Neural progenitor cell (in vitro differentiated cells): ENCODE data around the gene ZFYVE21. TPM values are rescaled to one million over a fixed set of nuclear protein-coding genes. Genes with fewer than 3 reads are reported as not detected.
A peak's percentile ranks its signal among the peaks of the same experiment; 100 is the strongest.

ENCODE experiments used
- DNase-seq: peaks from one replicate; pipeline ENCODE4 v3.0.0-alpha.2; 2016; ENCODE audit warnings: low spot score
- H2AFZ ChIP-seq: fragments of 200-600 bp; sonication (generic); replicated peaks from 2 replicates; pipeline ENCODE4 v1.6.1; 2016; ENCODE audit warnings: antibody characterized with exemption
- H3F3A ChIP-seq: fragments of 200-600 bp; sonication (generic); 2 replicates; pipeline ENCODE4 v1.6.1; 2016; ENCODE audit warnings: antibody characterized with exemption, low read depth
- H3K27ac ChIP-seq: fragments of 200-600 bp; sonication (generic); 2 replicates; pipeline ENCODE4 v1.5.1; 2016; ENCODE audit warnings: mild to moderate bottlenecking
- H3K27me3 ChIP-seq: fragments of 200-600 bp; sonication (generic); 2 replicates; pipeline ENCODE4 v1.6.1; 2016; ENCODE audit warnings: mild to moderate bottlenecking, moderate library complexity
- H3K36me3 ChIP-seq: fragments of 200-600 bp; sonication (generic); 2 replicates; pipeline ENCODE4 v1.5.1; 2016
- H3K4me1 ChIP-seq: fragments of 200-600 bp; sonication (generic); 2 replicates; pipeline ENCODE4 v1.6.1; 2016; ENCODE audit warnings: mixed run types
- H3K4me2 ChIP-seq: fragments of 200-600 bp; sonication (generic); 2 replicates; pipeline ENCODE4 v1.6.1; 2016
- H3K4me3 ChIP-seq: fragments of 200-600 bp; sonication (generic); 2 replicates; pipeline ENCODE4 v1.5.1; 2016
- H3K79me2 ChIP-seq: fragments of 200-600 bp; sonication (generic); 2 replicates; pipeline ENCODE4 v1.6.1; 2016; ENCODE audit warnings: low read depth
- H3K9ac ChIP-seq: fragments of 200-600 bp; sonication (generic); 2 replicates; pipeline ENCODE4 v1.6.1; 2016
- H3K9me3 ChIP-seq: fragments of 200-600 bp; sonication (generic); 2 replicates; pipeline ENCODE4 v1.5.1; 2016; ENCODE audit warnings: low read depth
- H4K20me1 ChIP-seq: fragments of 200-600 bp; sonication (generic); 2 replicates; pipeline ENCODE4 v1.6.1; 2016; ENCODE audit warnings: low read depth
- H3K27ac Mint-ChIP-seq: 3 replicates; pipeline ENCODE4 v1.8.0; 2021; ENCODE audit warnings: mixed read lengths
- H3K27me3 Mint-ChIP-seq: 2 replicates; pipeline ENCODE4 v1.8.0; 2022; ENCODE audit warnings: low read depth, mild to moderate bottlenecking, inconsistent platforms, moderate library complexity, mixed read lengths; ENCODE audit not compliant: insufficient read depth
- H3K36me3 Mint-ChIP-seq: 3 replicates; pipeline ENCODE4 v1.8.0; 2021; ENCODE audit warnings: mixed read lengths
- H3K4me1 Mint-ChIP-seq: 3 replicates; pipeline ENCODE4 v1.8.0; 2021; ENCODE audit warnings: mixed read lengths
- H3K4me3 Mint-ChIP-seq: 3 replicates; pipeline ENCODE4 v1.8.0; 2021; ENCODE audit warnings: mild to moderate bottlenecking, moderate library complexity, mixed read lengths
- H3K9me3 Mint-ChIP-seq: 3 replicates; pipeline ENCODE4 v1.8.0; 2020; ENCODE audit warnings: mixed read lengths
- CTCF ChIP-seq: fragments of 200-600 bp; sonication (generic); IDR thresholded peaks from 2 replicates; pipeline ENCODE4 v1.5.1; 2017; ENCODE audit warnings: antibody characterized with exemption, mild to moderate bottlenecking
- EZH2 ChIP-seq: fragments of 200-600 bp; sonication (generic); IDR thresholded peaks from 2 replicates; pipeline ENCODE4 v1.6.1; 2017; ENCODE audit warnings: antibody characterized with exemption, mild to moderate bottlenecking, moderate library complexity
- EZH2phosphoT487 ChIP-seq: fragments of 200-600 bp; sonication (generic); IDR thresholded peaks from 2 replicates; pipeline ENCODE4 v1.6.1; 2017; ENCODE audit warnings: antibody characterized with exemption
- total RNA-seq: library from RNA; depleted of rRNA; stranded (reverse); fragments of >200 nt; gene quantifications from 2 replicates; pipeline ENCODE4 v1.2.3, GENCODE V29; 2015; ENCODE audit warnings: low replicate concordance

ZFYVE21 gene
- total RNA-seq, 1 donor from 2014 or later = 46.2 TPM

GRCh38 chr14:103692159-103692558 lies 23.5 kb upstream of the ZFYVE21 start:
- Histone ChIP-seq H3K27me3 (no peaks in the 10 kb centered on the region), H3K9me3 (no peaks in the 10 kb centered on the region), H3F3A (no peaks in the 10 kb centered on the region), H3K4me1 (peaks cover 4% of the 10 kb centered on the region), H3K36me3 (no peaks in the 10 kb centered on the region), H2AFZ (no peak overlapping the region), H3K9ac (no peak overlapping the region), H3K27ac (no peak overlapping the region), H3K4me2 (no peak overlapping the region), H3K79me2 (no peaks in the 10 kb centered on the region), H3K4me3 (no peak overlapping the region), H4K20me1 (peaks cover 53% of the 10 kb centered on the region)
- Mint-ChIP-seq H3K36me3 (peaks cover 11% of the 10 kb centered on the region), H3K27me3 (peaks cover 2% of the 10 kb centered on the region), H3K9me3 (no peaks in the 10 kb centered on the region), H3K4me3 (no peak overlapping the region), H3K4me1 (peaks cover 21% of the 10 kb centered on the region), H3K27ac (no peak overlapping the region)
- no peak for DNase-seq
- TF ChIP-seq EZH2phosphoT487 (no peak), CTCF (no peak), EZH2 (no peak)

GRCh38 chr14:103692871-103693270 lies 22.7 kb upstream of the ZFYVE21 start:
- Mint-ChIP-seq H3K4me1 (peaks cover 22% of the 10 kb centered on the region), H3K4me3 (no peak overlapping the region), H3K36me3 (peaks cover 11% of the 10 kb centered on the region), H3K27me3 (peaks cover 2% of the 10 kb centered on the region), H3K9me3 (no peaks in the 10 kb centered on the region), H3K27ac (no peak overlapping the region)
- Histone ChIP-seq H3F3A (no peaks in the 10 kb centered on the region), H3K9ac (no peak overlapping the region), H3K27ac (peak overlapping the region; percentile 53), H2AFZ (no peak overlapping the region), H3K4me1 (peaks cover 4% of the 10 kb centered on the region), H4K20me1 (peaks cover 60% of the 10 kb centered on the region), H3K79me2 (no peaks in the 10 kb centered on the region), H3K4me2 (no peak overlapping the region), H3K4me3 (no peak overlapping the region), H3K27me3 (no peaks in the 10 kb centered on the region), H3K36me3 (no peaks in the 10 kb centered on the region), H3K9me3 (no peaks in the 10 kb centered on the region)
- DNase-seq = no peak
- TF ChIP-seq EZH2 = no peak
- TF ChIP-seq EZH2phosphoT487 = no peak
- TF ChIP-seq CTCF = no peak

GRCh38 chr14:103693515-103693914 lies 22.1 kb upstream of the ZFYVE21 start:
- H3K36me3 ChIP-seq = no peaks in the 10 kb centered on the region
- DNase-seq = no peak

GRCh38 chr14:103694572-103695026 lies 21.0 kb upstream of the ZFYVE21 start:
- Mint-ChIP-seq H3K9me3 (no peaks in the 10 kb centered on the region), H3K36me3 (peaks cover 5% of the 10 kb centered on the region), H3K4me1 (peaks cover 20% of the 10 kb centered on the region), H3K27ac (no peak overlapping the region), H3K4me3 (no peak overlapping the region), H3K27me3 (peaks cover 4% of the 10 kb centered on the region)
- peaks cover 4% of the 10 kb centered on the region for H3K4me1 ChIP-seq
- H4K20me1 ChIP-seq = peaks cover 52% of the 10 kb centered on the region
- H3K27me3 ChIP-seq = no peaks in the 10 kb centered on the region
- no peaks in the 10 kb centered on the region for H3K79me2 ChIP-seq
- H3K9me3 ChIP-seq = no peaks in the 10 kb centered on the region
- H3K4me3 ChIP-seq = no peak overlapping the region
- no peak overlapping the region for H3K9ac ChIP-seq
- no peak overlapping the region for H3K27ac ChIP-seq
- H3K36me3 ChIP-seq = no peaks in the 10 kb centered on the region
- no peaks in the 10 kb centered on the region for H3F3A ChIP-seq
- H3K4me2 ChIP-seq = no peak overlapping the region
- TF ChIP-seq EZH2phosphoT487 (no peak), EZH2 (no peak), CTCF (peak; percentile 23)
- DNase-seq = no peak
- H2AFZ ChIP-seq = no peak overlapping the region

More at GRCh38 chr14:103693515-103693914, 22.1 kb upstream of the ZFYVE21 start:
- peaks cover 4% of the 10 kb centered on the region for H3K4me1 ChIP-seq
- no peak overlapping the region for H3K4me2 ChIP-seq
- Mint-ChIP-seq H3K36me3 (peaks cover 9% of the 10 kb centered on the region), H3K4me1 (peaks cover 22% of the 10 kb centered on the region), H3K27ac (no peak overlapping the region), H3K9me3 (no peaks in the 10 kb centered on the region), H3K4me3 (no peak overlapping the region), H3K27me3 (peaks cover 2% of the 10 kb centered on the region)
- H4K20me1 ChIP-seq = peaks cover 62% of the 10 kb centered on the region
- H3K9ac ChIP-seq = no peak overlapping the region
- no peaks in the 10 kb centered on the region for H3F3A ChIP-seq
- no peak overlapping the region for H3K27ac ChIP-seq
- H2AFZ ChIP-seq = no peak overlapping the region
- H3K27me3 ChIP-seq = no peaks in the 10 kb centered on the region
- H3K4me3 ChIP-seq = no peak overlapping the region
- TF ChIP-seq EZH2phosphoT487 = no peak
- no peak for TF ChIP-seq EZH2
- H3K9me3 ChIP-seq = no peaks in the 10 kb centered on the region
- no peaks in the 10 kb centered on the region for H3K79me2 ChIP-seq
